Measurements from ENCODE around the gene CERT1. TPM values are rescaled to one million over a fixed set of nuclear protein-coding genes. Genes with fewer than 3 reads are reported as not detected.
A peak's percentile ranks its signal among the peaks of the same experiment; 100 is the strongest.
"Not testable (repeated sequence)": the region's sequence is repeated elsewhere in the genome, so short reads cannot be mapped to it uniquely, and the experiment has no call there.

The CERT1 gene
- total and polyA plus RNA-seq, 4 donors, result 16.1 to 86.2 (median 46.1) TPM

GRCh38 chr5:75509956-75510355, 1.5 kb downstream of the CERT1 start:
- H3K4me3 ChIP-seq, result no peak overlapping the region
- peak overlapping the region in 1 of 2 donors; percentile 54 for H3K9ac ChIP-seq (ENCODE audit: insufficient read depth in 1 of 2, low read length in 2 of 2)
- H3K9me3 ChIP-seq (ENCODE audit: control insufficient read depth in 4 of 4, insufficient read depth in 3 of 4, low read length in 3 of 4), result peaks cover 0 to 3% (median 0%) of the 10 kb centered on the region in 4 donors
- WGBS, 2 donors, result 0% methylated on average over 1 of the region's 1 CpG
- ATAC-seq (ENCODE audit: insufficient read depth, low FRiP score), result no peak
- peaks cover 0 to 9% (median 0%) of the 10 kb centered on the region in 4 donors for H3K36me3 ChIP-seq (ENCODE audit: control insufficient read depth in 4 of 4, insufficient read depth in 4 of 4, low read length in 4 of 4)
- peak; percentile 20 to 61 (median 60) for DNase-seq
- H3K27me3 ChIP-seq (ENCODE audit: control insufficient read depth in 3 of 3, insufficient read depth in 3 of 3, low read length in 2 of 3), result no peaks in the 10 kb centered on the region
- H3K27ac ChIP-seq (ENCODE audit: low read depth in 1 of 2, low read length in 1 of 2), result peak overlapping the region in 1 of 2 donors; percentile 45
- peaks cover 0 to 26% (median 10%) of the 10 kb centered on the region in 5 donors for H3K4me1 ChIP-seq (ENCODE audit: control insufficient read depth in 5 of 5, insufficient read depth in 5 of 5, low read length in 5 of 5)
- TF ChIP-seq CTCF (IDR thresholded peaks at IDR 0.05; ENCODE audit: control extremely low read depth, extremely low read depth), result no peak

GRCh38 chr5:75509546-75509945, 1.9 kb downstream of the CERT1 start:
- ATAC-seq (ENCODE audit: insufficient read depth, low FRiP score) (no peak), DNase-seq (peak in 1 of 3 donors; percentile 3)
- peak overlapping the region in 1 of 2 donors; percentile 54 for H3K9ac ChIP-seq (ENCODE audit: insufficient read depth in 1 of 2, low read length in 2 of 2)
- peaks cover 0 to 3% (median 0%) of the 10 kb centered on the region in 4 donors for H3K9me3 ChIP-seq (ENCODE audit: control insufficient read depth in 4 of 4, insufficient read depth in 3 of 4, low read length in 3 of 4)
- no peak for TF ChIP-seq CTCF (IDR thresholded peaks at IDR 0.05; ENCODE audit: control extremely low read depth, extremely low read depth)
- H3K27me3 ChIP-seq (ENCODE audit: control insufficient read depth in 3 of 3, insufficient read depth in 3 of 3, low read length in 2 of 3), result no peaks in the 10 kb centered on the region
- H3K4me1 ChIP-seq (ENCODE audit: control insufficient read depth in 5 of 5, insufficient read depth in 5 of 5, low read length in 5 of 5), result peaks cover 0 to 26% (median 10%) of the 10 kb centered on the region in 5 donors
- no peak overlapping the region for H3K4me3 ChIP-seq
- no peak overlapping the region for H3K27ac ChIP-seq (ENCODE audit: low read depth in 1 of 2, low read length in 1 of 2)
- 48 to 63% methylated on average over 4 of the region's 4 CpGs for WGBS, 2 donors
- H3K36me3 ChIP-seq (ENCODE audit: control insufficient read depth in 4 of 4, insufficient read depth in 4 of 4, low read length in 4 of 4), result peaks cover 0 to 9% (median 0%) of the 10 kb centered on the region in 4 donors

- Histone ChIP-seq H3K4me1 (ENCODE audit: control insufficient read depth in 5 of 5, insufficient read depth in 5 of 5, low read length in 5 of 5) (peaks cover 0 to 18% (median 5%) of the 10 kb centered on the region in 5 donors), H3K9me3 (ENCODE audit: control insufficient read depth in 4 of 4, insufficient read depth in 3 of 4, low read length in 3 of 4) (peaks cover 0 to 3% (median 0%) of the 10 kb centered on the region in 4 donors), H3K36me3 (ENCODE audit: control insufficient read depth in 4 of 4, insufficient read depth in 4 of 4, low read length in 4 of 4) (peaks cover 0 to 9% (median 0%) of the 10 kb centered on the region in 4 donors), H3K27me3 (ENCODE audit: control insufficient read depth in 3 of 3, insufficient read depth in 3 of 3, low read length in 2 of 3) (no peaks in the 10 kb centered on the region), H3K9ac (ENCODE audit: insufficient read depth in 1 of 2, low read length in 2 of 2) (no peak overlapping the region), H3K4me3 (no peak overlapping the region), H3K27ac (ENCODE audit: low read depth in 1 of 2, low read length in 1 of 2) (no peak overlapping the region)
- no peak for TF ChIP-seq CTCF (IDR thresholded peaks at IDR 0.05; ENCODE audit: control extremely low read depth, extremely low read depth)
- DNase-seq, result no peak
- no peak for ATAC-seq (ENCODE audit: insufficient read depth, low FRiP score)
- WGBS, 2 donors, result 84 to 85% methylated on average over 1 of the region's 1 CpG
Observed at GRCh38 chr5:75507841-75508240, 3.6 kb downstream of the CERT1 start.

- not testable (repeated sequence) for DNase-seq; H3K27me3 ChIP-seq (ENCODE audit: control insufficient read depth in 3 of 3, insufficient read depth in 3 of 3, low read length in 2 of 3); H3K27ac ChIP-seq (ENCODE audit: low read depth in 1 of 2, low read length in 1 of 2); H3K36me3 ChIP-seq (ENCODE audit: control insufficient read depth in 4 of 4, insufficient read depth in 4 of 4, low read length in 4 of 4); H3K4me3 ChIP-seq; H3K9me3 ChIP-seq (ENCODE audit: control insufficient read depth in 4 of 4, insufficient read depth in 3 of 4, low read length in 3 of 4); H3K9ac ChIP-seq (ENCODE audit: insufficient read depth in 1 of 2, low read length in 2 of 2); H3K4me1 ChIP-seq (ENCODE audit: control insufficient read depth in 5 of 5, insufficient read depth in 5 of 5, low read length in 5 of 5); ATAC-seq (ENCODE audit: insufficient read depth, low FRiP score)
- 94 to 97% methylated on average over 5 of the region's 5 CpGs for WGBS, 2 donors
Observed at GRCh38 chr5:75505112-75505511, 6.3 kb downstream of the CERT1 start.

GRCh38 chr5:75498875-75499274, 12.6 kb downstream of the CERT1 start:
- not testable (repeated sequence) for H3K9me3 ChIP-seq (ENCODE audit: control insufficient read depth in 4 of 4, insufficient read depth in 3 of 4, low read length in 3 of 4); H3K9ac ChIP-seq (ENCODE audit: insufficient read depth in 1 of 2, low read length in 2 of 2); H3K4me3 ChIP-seq; DNase-seq; H3K27ac ChIP-seq (ENCODE audit: low read depth in 1 of 2, low read length in 1 of 2); H3K4me1 ChIP-seq (ENCODE audit: control insufficient read depth in 5 of 5, insufficient read depth in 5 of 5, low read length in 5 of 5); H3K27me3 ChIP-seq (ENCODE audit: control insufficient read depth in 3 of 3, insufficient read depth in 3 of 3, low read length in 2 of 3); ATAC-seq (ENCODE audit: insufficient read depth, low FRiP score); H3K36me3 ChIP-seq (ENCODE audit: control insufficient read depth in 4 of 4, insufficient read depth in 4 of 4, low read length in 4 of 4)
- whole genome bisulfite sequencing, 2 donors, result 96 to 100% methylated on average over 1 of the region's 1 CpG
